Kidney tubule cell (primary cell): ENCODE results near the gene PRLR.
A peak's percentile ranks its signal among the peaks of the same experiment; 100 is the strongest.
"Not testable (repeated sequence)": the region's sequence is repeated elsewhere in the genome, so short reads cannot be mapped to it uniquely, and the experiment has no call there.

Experiments used
- DNase-seq: peaks from one replicate; pipeline ENCODE4 v3.0.0-alpha.2; 2018; ENCODE audit warnings: low spot score

Gene PRLR

GRCh38 chr5:35073160-35073559, 157.1 kb downstream of the PRLR start:
- DNase-seq, result no peak

DNA sequence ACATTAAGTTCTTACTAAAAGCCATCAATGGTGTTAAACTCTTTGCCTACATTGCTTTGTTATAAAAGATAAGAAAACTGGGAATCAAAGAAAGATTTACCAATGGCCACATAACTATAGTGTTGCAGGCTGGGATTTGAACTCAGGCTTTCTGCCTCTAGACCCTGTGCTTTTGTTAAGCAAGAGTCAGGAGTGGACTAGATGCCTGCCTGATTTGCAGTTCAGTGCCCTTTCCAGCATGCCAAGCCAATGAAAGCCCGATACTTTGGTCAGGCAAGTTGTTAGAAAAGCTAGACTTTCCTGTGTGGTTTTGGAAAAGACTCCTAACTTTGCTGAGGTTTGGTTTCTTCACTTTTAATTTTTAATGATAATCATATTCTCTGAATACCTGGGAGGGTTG, 161.1 kb downstream of the PRLR start:
- no peak for DNase-seq

DNA sequence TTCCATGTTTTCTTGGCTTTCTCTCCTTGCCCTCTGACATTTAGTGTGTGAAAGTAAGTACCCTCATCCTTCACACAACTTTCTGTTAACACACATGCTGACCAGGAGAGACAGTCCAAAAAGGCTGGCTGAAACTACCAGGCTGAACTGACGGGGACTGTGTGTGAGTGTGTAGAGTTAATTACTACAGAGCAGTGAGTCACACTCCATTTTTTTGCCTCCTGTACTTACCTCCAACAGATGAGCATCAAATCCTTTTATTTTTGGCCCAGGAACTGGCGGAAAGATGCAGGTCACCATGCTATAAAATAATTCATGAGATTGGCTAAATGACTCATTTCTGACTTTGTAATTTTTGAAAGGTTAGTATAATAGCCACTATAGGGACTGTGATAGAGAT, 162.3 kb downstream of the PRLR start:
- no peak for DNase-seq

- DNase-seq, result no peak
Measured at GRCh38 chr5:35066260-35066795, 164.0 kb downstream of the PRLR start.

DNA sequence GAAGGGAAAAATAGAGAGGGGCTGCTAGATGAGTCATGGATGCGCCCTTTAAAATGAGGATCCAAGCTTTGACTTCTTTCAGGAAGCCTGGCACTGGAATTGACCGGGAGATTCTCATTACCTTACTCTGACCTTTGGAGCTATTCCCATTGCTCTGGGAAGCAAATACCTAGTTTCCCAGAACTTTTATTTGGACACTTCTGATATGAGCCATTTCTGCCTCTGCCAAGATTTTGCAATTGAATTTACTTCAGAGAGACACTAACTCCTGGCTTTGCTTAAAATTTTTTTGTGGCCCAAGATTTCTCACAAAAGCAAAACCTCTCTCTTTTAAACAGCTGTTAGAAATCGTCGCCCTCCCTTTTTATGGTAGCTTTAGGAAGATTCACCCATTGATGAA, 166.9 kb downstream of the PRLR start:
- DNase-seq, result no peak

DNA sequence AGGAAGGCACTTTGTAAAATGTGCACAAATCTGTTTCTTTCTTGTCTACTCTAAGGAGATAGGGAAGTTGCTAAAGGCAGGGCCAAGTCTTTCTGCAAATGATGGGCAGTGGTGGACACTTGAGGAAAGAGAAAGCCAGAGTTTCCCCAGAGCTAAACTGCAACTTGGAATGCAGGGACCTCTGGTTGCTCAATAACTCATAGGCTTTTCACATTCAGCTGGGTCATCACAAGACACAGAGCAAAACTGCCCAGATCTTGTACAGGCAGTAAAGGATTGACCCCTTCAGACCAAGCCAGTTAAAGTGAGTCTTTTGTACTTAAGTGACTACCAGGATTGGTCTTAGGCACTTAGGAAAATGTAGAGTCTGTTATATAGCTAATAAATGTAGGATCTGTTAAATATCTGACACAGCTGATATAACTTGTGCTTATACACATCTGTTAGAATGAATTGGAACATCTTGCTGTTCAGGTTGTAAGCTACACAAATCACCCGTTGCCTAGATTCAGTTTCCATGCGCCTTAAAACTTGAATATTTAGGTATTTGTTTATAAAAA, 169.0 kb downstream of the PRLR start:
- peak; percentile 14 for DNase-seq

DNA sequence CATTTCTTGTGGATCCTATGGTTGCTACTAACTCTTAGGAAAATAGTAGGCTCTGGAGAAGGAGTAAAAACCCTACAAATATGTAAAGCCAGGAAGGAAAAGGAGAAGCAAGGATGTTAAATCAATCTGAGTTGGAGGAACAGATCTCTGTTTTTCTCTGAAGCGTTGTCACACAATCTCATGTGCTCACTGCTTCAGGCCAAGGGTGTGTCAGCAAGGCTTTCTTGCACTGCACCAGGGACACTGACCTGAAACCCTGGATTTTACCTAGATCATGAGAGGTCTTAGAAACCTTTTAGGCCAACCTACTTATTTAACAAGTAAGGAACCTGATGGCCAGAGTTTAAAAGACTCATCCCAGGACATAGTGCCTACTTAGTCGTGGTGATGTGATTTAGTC, 170.1 kb downstream of the PRLR start:
- DNase-seq, result no peak

- no peak for DNase-seq
Measured at GRCh38 chr5:35059251-35059650, 171.0 kb downstream of the PRLR start.

GRCh38 chr5:35058374-35058788, 171.9 kb downstream of the PRLR start:
- DNase-seq, result no peak

GRCh38 chr5:35056686-35057085, 173.6 kb downstream of the PRLR start:
- DNase-seq, result no peak

- DNase-seq, result no peak
Measured at GRCh38 chr5:35052838-35053237, 177.4 kb downstream of the PRLR start.

- DNase-seq, result no peak
Measured at GRCh38 chr5:35050541-35051126, 179.7 kb downstream of the PRLR start.

DNA sequence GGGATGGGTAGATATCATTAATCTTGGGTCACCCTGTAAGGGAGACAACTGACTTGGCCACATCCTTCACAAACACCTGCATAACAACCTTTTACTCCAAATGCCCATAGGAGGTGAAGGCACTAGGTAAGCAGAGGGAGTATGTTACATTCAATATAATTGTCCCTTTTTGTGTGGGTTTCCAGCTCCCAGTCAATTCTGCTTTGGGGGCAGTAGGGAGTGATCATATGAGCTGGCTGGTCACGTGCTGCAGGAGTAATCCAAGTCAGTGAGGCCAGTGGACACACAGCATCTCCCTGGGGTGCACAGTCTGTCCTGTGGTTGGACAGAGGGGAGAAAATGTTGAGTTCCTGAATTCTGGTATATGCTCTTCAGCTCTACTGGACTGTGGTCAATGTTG, 181.4 kb downstream of the PRLR start:
- no peak for DNase-seq

GRCh38 chr5:35047785-35048404, 182.4 kb downstream of the PRLR start, which contains the start of gene AGXT2:
Gene AGXT2 (minus strand): TSS chr5:35047949. CDS start chr5:35047892, 57 bp downstream.
- peak; percentile 64 for DNase-seq

DNA sequence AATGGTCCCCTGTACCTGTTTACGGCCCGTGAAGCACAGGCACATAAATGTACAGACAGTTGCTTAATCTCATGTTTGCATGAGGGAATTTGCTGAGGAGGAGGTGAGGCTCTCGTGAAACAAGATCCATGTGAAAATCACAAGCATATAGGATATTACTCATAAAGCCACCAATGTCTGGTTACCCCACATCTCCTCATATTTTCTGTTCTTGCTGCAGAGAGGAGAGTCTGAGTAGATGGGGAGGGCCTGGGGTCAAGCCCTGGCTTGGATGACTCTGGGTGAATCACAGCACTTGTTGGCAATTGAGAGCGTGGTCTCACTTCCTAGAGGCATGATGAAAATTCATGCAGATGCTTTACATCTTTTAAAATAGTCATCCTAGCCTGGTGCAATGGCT, 183.5 kb downstream of the PRLR start:
- peak; percentile 86 for DNase-seq

GRCh38 chr5:35045280-35045679, 185.0 kb downstream of the PRLR start:
- no peak for DNase-seq

GRCh38 chr5:35044649-35045048, 185.6 kb downstream of the PRLR start:
- DNase-seq, result no peak

DNA sequence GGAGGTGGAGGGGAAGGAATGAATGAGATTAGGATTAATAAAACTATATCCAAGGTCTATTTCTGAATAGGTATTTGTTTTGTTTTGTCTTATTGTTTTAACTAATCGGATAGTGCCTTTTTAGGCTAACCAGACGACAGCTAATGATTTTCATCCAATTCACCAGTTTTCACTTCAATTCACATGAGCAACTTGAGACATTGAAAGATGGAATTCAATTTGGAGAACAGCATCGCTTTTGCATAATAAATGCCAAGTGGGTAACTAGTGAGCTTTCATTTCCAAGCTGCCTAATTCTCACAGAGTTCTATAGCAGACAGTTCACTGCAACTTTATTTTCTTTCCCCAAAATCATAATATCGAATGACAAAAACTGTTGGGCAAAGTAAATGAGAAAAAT, 187.5 kb downstream of the PRLR start:
- no peak for DNase-seq

DNA sequence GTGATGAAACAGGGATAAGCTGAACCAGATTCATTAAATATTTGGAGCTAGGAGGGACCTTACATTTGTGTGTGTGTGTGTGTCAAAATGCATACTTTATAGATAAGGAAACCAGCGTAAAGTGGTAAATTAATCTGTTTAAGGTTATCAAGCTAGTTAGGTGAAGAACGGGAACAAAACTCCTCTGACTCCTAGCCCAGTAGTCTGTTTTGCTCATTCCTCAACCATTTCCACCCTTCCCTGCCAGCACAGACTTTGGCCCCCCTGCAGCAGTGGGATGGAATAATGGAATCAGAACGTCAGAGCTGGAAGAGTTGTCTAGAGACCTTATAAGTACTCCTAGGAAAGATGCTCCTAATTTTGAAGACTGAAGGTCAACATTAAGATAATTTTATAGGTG, 189.0 kb downstream of the PRLR start:
- DNase-seq, result no peak

- DNase-seq, result no peak
Measured at GRCh38 chr5:35038891-35039290, 191.4 kb downstream of the PRLR start.

GRCh38 chr5:35036536-35036935, 193.8 kb downstream of the PRLR start:
- DNase-seq, result no peak

DNA sequence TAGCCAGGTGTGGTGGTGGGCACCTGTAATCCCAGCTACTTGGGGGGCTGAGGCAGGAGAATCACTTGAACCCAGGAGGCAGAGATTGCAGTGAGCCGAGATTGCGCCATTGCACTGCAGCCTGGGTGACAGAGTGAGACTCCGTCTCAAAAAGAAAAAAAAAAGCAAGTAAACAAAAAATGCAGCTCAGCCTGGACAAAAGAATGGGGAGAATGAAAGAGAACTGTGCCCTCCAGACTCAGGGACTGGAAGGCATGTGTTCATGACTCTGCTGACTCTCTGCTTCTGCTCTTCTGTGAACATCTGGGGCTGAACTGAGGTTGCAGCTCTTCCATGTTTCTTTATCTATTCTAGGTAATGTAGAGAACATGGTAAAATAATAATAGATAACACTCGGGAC, 194.4 kb downstream of the PRLR start:
- DNase-seq, result not testable (repeated sequence)

DNA sequence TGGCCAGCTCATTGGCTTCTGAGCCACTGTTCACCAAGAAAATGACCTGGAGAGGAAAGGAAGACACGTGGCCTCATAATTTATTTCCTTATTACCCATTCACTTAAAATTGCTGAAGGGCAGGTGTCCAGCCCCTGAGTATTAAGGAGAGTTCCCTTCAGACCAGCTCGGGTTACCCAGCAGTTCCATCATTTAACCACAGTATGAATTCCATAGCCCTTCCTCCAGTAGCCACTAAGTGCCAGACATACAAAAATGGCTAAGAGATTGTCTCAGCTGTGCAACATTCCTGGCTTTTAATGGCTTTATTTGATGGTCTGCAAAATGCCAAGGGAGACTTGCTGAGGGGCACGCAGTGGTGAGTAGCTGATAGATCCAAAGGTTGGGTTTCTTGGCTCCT, 195.0 kb downstream of the PRLR start:
- no peak for DNase-seq

DNA sequence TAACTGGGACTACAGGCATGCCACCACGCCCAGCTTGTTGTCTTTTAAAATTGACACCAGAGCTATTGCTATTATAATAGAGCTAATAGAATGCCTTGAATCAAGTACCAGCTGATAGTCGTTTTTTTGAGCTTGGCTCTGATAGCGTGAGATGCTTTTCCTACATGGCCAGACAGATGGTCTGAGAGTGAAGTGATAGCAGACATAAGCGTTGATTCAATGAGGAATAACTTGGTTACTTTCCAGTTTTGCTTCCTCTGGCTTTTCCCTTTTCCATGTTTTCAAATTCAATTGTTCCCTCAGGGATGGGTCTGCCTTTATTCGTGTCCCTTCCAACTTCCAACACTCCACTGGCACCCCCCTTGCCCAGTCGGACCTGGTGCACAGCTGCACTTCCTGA, 197.9 kb downstream of the PRLR start:
- no peak for DNase-seq
